Upper lobe of left lung (tissue), 4 donors: ENCODE data around the gene LGR4.

ENCODE experiments used
- EP300 ChIP-seq, 4 donors: sonication (generic); formaldehyde crosslinking; IDR thresholded peaks; one replicate each; pipeline ENCODE4 v1.5.1; 2017; ENCODE audit warnings: antibody characterized with exemption in 4 of 4, control low read depth in 2 of 4
- POLR2A ChIP-seq, 4 donors: fragments of 450-650 bp; IDR thresholded peaks; one replicate each; pipeline ENCODE4 v1.5.1; 2016 to 2017; ENCODE audit warnings: antibody characterized with exemption in 4 of 4, mild to moderate bottlenecking in 2 of 4
- POLR2AphosphoS5 ChIP-seq, 2 donors: sonication (generic); formaldehyde crosslinking; IDR thresholded peaks; one replicate each; pipeline ENCODE4 v1.5.1; 2017; ENCODE audit warnings: antibody characterized with exemption in 2 of 2
- TF ChIP-seq, protein P1 (sequence below), 6 experiments: fragments of 450-650 bp in 4 of 6; fragments of 200-600 bp in 2 of 6; sonication (generic) in 2 of 6; IDR thresholded peaks; one replicate each; pipeline ENCODE4 v1.5.1; 2016 to 2019; ENCODE audit warnings: antibody characterized with exemption in 6 of 6

GRCh38 chr11:27453701-27454100, 18.9 kb downstream of the LGR4 start:
- TF ChIP-seq, protein P1, sequence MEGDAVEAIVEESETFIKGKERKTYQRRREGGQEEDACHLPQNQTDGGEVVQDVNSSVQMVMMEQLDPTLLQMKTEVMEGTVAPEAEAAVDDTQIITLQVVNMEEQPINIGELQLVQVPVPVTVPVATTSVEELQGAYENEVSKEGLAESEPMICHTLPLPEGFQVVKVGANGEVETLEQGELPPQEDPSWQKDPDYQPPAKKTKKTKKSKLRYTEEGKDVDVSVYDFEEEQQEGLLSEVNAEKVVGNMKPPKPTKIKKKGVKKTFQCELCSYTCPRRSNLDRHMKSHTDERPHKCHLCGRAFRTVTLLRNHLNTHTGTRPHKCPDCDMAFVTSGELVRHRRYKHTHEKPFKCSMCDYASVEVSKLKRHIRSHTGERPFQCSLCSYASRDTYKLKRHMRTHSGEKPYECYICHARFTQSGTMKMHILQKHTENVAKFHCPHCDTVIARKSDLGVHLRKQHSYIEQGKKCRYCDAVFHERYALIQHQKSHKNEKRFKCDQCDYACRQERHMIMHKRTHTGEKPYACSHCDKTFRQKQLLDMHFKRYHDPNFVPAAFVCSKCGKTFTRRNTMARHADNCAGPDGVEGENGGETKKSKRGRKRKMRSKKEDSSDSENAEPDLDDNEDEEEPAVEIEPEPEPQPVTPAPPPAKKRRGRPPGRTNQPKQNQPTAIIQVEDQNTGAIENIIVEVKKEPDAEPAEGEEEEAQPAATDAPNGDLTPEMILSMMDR (IDR thresholded peaks at IDR 0.05), result no peak
- TF ChIP-seq POLR2A (IDR thresholded peaks at IDR 0.05), result no peak
- no peak for TF ChIP-seq EP300 (IDR thresholded peaks at IDR 0.05)
- no peak for TF ChIP-seq POLR2AphosphoS5 (IDR thresholded peaks at IDR 0.05)
